Activated CD4-positive, alpha-beta T cell treated with anti-CD3 and anti-CD28 coated beads, Interleukin-2, Interleukin-4, amounts not matched to agents 100 ng/mL and 50 ng/mL, durations not matched to agents 16 hours and 8 hours (primary cell): ENCODE results near the gene CYP24A1.

Experiments
- DNase-seq: peaks from one replicate; pipeline ENCODE4 v3.0.0-alpha.2; 2020; ENCODE audit warnings: low spot score

CYP24A1 gene

GRCh38 chr20:54174457-54175175 lies 830 bp upstream of the CYP24A1 start:
- DNase-seq = no peak

GRCh38 chr20:54172856-54173652 lies 732 bp downstream of the CYP24A1 start:
- DNase-seq = no peak

GRCh38 chr20:54172532-54172855 lies 1.3 kb downstream of the CYP24A1 start:
- DNase-seq = no peak

GRCh38 chr20:54170963-54171362 lies 2.8 kb downstream of the CYP24A1 start:
- DNase-seq = no peak

- DNase-seq = no peak
Observed at GRCh38 chr20:54170026-54170471, 3.7 kb downstream of the CYP24A1 start.

GRCh38 chr20:54168961-54169862 lies 4.6 kb downstream of the CYP24A1 start:
- no peak for DNase-seq

GRCh38 chr20:54167909-54168872 lies 5.6 kb downstream of the CYP24A1 start:
- no peak for DNase-seq

- no peak for DNase-seq
Observed at GRCh38 chr20:54166987-54167662, 6.7 kb downstream of the CYP24A1 start.

- no peak for DNase-seq
Observed at GRCh38 chr20:54165803-54166202, 8.0 kb downstream of the CYP24A1 start.

GRCh38 chr20:54165014-54165413 lies 8.8 kb downstream of the CYP24A1 start:
- DNase-seq = no peak

GRCh38 chr20:54163402-54163801 lies 10.4 kb downstream of the CYP24A1 start:
- no peak for DNase-seq

GRCh38 chr20:54162378-54163009 lies 11.3 kb downstream of the CYP24A1 start:
- no peak for DNase-seq

GRCh38 chr20:54161821-54162149 lies 12.0 kb downstream of the CYP24A1 start:
- DNase-seq = no peak

GRCh38 chr20:54161008-54161820 lies 12.6 kb downstream of the CYP24A1 start:
- DNase-seq = no peak

- DNase-seq = no peak
Observed at GRCh38 chr20:54160065-54161007, 13.4 kb downstream of the CYP24A1 start.

GRCh38 chr20:54158856-54159418 lies 14.8 kb downstream of the CYP24A1 start:
- no peak for DNase-seq

- no peak for DNase-seq
Observed at GRCh38 chr20:54158226-54158625, 15.6 kb downstream of the CYP24A1 start.
